Tibial artery (tissue), 4 donors: Measurements from ENCODE around the gene MORC2.
A peak's percentile ranks its signal among the peaks of the same experiment; 100 is the strongest.

ENCODE experiments used
- DNase-seq, 2 donors: peaks; one replicate each; pipeline ENCODE4 v3.0.0-alpha.2; 2019
- H3K27ac ChIP-seq, 2 donors: fragments of 200-600 bp; sonication (generic) in 1 of 2; 1 replicate in 1 of 2; 2 replicates in 1 of 2; pipeline ENCODE4 v1.5.1; 2018 to 2019; ENCODE audit warnings: mild to moderate bottlenecking in 1 of 2
- H3K27me3 ChIP-seq, 2 donors: fragments of 200-600 bp; sonication (generic) in 1 of 2; one replicate each; pipeline versions ENCODE4 v1.5.1 to v1.6.0; 2016 to 2019
- H3K36me3 ChIP-seq, 3 donors: fragments of 200-600 bp; sonication (generic) in 2 of 3; one replicate each; pipeline ENCODE4 v1.5.1; 2016 to 2019; ENCODE audit warnings: mild to moderate bottlenecking in 2 of 3
- H3K4me1 ChIP-seq, 4 donors: fragments of 200-600 bp; sonication (generic) in 2 of 4; 1 replicate in 3 of 4; 2 replicates in 1 of 4; pipeline ENCODE4 v1.5.1; 2016 to 2019
- H3K4me3 ChIP-seq, 2 donors: fragments of 200-600 bp; sonication (generic) in 1 of 2; 1 replicate in 1 of 2; 2 replicates in 1 of 2; pipeline ENCODE4 v1.5.1; 2018 to 2019; ENCODE audit warnings: mild to moderate bottlenecking in 2 of 2
- H3K9me3 ChIP-seq, 3 donors: fragments of 200-600 bp; sonication (generic) in 1 of 3; one replicate each; pipeline ENCODE4 v1.5.1; 2016 to 2019
- CTCF ChIP-seq, 2 experiments: fragments of 200-600 bp in 1 of 2; fragments of 450-650 bp in 1 of 2; IDR thresholded peaks; one replicate each; pipeline ENCODE4 v1.5.1; 2017 to 2019; ENCODE audit warnings: antibody characterized with exemption in 2 of 2, mild to moderate bottlenecking in 1 of 2, moderate library complexity in 1 of 2
- intact Hi-C: fragments of 100-400 bp; cut with DNase I; formaldehyde crosslinking; loops from one replicate; pipeline ENCODE4 v1.15.0; 2023; ENCODE audit warnings: low total_unique reads

The MORC2 gene

GRCh38 chr22:30905696-30906341 is 62.8 kb downstream of the MORC2 start:
- intact Hi-C loops: loop anchor here (10.0 kb wide), 1 partner anchor 291 kb away; no protein-coding TSS in a partner anchor
- Histone ChIP-seq H3K4me3 (no peak overlapping the region), H3K27ac (no peak overlapping the region), H3K27me3 (no peaks in the 10 kb centered on the region), H3K4me1 (no peaks in the 10 kb centered on the region), H3K36me3 (peaks cover 6 to 47% (median 17%) of the 10 kb centered on the region in 3 donors), H3K9me3 (no peaks in the 10 kb centered on the region)
- no peak for TF ChIP-seq CTCF (IDR thresholded peaks at IDR 0.05)
- DNase-seq: peak in 1 of 2 donors; percentile 55

- intact Hi-C loops: loop anchor here (10.0 kb wide), 1 partner anchor 289 kb away; no protein-coding TSS in a partner anchor
- no peaks in the 10 kb centered on the region for H3K27me3 ChIP-seq
- H3K9me3 ChIP-seq: peaks cover 0 to 16% (median 14%) of the 10 kb centered on the region in 3 donors
- H3K27ac ChIP-seq: no peak overlapping the region
- no peak overlapping the region for H3K4me3 ChIP-seq
- no peaks in the 10 kb centered on the region for H3K4me1 ChIP-seq
- DNase-seq: no peak
- no peak for TF ChIP-seq CTCF (IDR thresholded peaks at IDR 0.05)
- peaks cover 8 to 47% (median 26%) of the 10 kb centered on the region in 3 donors for H3K36me3 ChIP-seq
Observed at GRCh38 chr22:30903876-30904460, 64.6 kb downstream of the MORC2 start.

DNA sequence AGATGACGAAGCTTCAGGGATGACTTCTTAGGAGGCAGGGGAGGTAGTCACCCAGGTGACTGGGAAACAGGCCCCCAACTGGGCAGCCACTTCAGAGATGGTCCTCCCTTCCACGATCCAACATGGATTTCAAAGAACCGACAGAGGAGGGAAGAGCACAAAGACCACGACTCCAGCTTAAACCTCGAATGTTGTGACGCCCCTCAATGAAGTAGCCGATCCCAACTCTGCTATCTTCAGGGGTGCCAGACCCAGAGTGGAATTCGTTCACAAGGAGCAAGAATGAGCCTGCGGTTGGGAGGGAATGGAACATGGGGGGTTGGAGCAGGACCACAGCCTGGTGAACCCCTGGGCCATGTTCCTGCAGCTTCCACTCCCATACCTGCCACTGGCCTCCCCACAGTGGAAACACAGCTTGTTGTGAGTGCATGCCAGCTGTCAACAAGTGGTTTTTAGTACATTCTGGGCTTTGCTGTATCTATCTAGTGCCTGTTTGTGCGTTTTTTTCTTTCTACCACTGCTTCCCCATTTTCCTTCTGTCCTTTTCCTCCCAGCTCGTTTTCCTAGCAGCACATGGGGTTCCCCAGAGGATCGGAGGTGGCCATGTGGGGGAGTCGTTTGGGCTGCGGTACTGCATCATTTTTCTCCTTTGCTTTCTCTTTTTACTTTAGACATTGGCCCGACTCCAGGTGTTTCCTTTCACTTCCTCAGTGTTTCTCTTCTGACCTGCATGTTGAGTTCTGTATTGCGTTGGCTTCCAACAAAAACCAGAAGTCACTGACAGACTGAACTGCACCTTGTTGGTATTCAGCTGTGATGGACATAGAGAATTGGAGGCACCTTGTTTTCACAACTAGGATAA is 65.8 kb downstream of the MORC2 start:
- Histone ChIP-seq H3K9me3 (peaks cover 0 to 25% (median 19%) of the 10 kb centered on the region in 3 donors), H3K4me3 (no peak overlapping the region), H3K27me3 (no peaks in the 10 kb centered on the region), H3K4me1 (no peaks in the 10 kb centered on the region), H3K36me3 (peaks cover 6 to 41% (median 32%) of the 10 kb centered on the region in 3 donors), H3K27ac (no peak overlapping the region)
- peak in 1 of 2 donors; percentile 11 for DNase-seq
- no peak for TF ChIP-seq CTCF (IDR thresholded peaks at IDR 0.05)
- intact Hi-C loops: loop anchor here (10.0 kb wide), 1 partner anchor 288 kb away; no protein-coding TSS in a partner anchor

- intact Hi-C loops: no loop called here
- DNase-seq: no peak
- Histone ChIP-seq H3K4me3 (no peak overlapping the region), H3K27me3 (no peaks in the 10 kb centered on the region), H3K4me1 (no peaks in the 10 kb centered on the region), H3K36me3 (peaks cover 7 to 37% (median 8%) of the 10 kb centered on the region in 3 donors), H3K9me3 (peaks cover 0 to 12% (median 9%) of the 10 kb centered on the region in 3 donors), H3K27ac (no peak overlapping the region)
- no peak for TF ChIP-seq CTCF (IDR thresholded peaks at IDR 0.05)
Observed at GRCh38 chr22:30894371-30894740, 74.2 kb downstream of the MORC2 start.

DNA sequence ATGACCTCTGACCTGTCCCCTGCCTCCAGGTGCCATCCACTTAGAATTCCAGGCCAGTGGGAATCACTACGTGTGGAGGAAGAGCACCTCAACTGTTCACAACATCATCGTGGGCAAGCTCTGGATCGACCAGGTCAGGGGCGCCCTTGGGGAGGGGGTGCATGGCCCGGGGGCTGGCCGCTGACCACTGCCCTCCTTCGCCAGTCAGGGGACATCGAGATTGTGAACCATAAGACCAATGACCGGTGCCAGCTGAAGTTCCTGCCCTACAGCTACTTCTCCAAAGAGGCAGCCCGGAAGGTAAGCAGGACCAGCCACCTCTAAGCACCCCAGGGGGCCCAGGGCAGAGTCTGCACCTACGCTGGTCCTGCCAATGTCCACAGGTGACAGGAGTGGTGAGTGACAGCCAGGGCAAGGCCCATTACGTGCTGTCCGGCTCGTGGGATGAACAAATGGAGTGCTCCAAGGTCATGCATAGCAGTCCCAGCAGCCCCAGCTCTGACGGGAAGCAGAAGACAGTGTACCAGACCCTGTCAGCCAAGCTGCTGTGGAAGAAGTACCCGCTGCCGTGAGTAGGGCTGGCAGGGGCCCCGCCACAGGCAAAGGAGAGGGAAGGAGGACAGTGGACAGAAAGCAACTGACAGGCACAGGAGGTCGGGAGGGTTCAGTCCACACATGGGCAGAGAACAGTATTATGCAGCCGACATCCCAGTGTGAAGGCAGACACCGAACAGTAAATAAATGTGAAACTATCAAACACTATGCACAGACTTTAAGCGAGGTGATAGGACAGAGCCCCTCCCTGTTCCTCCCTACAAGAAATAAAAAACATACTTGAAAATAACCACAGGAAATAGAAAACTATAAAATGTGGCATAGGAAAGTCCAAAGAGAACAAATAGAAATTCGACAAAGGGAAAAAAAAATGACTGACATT is 74.9 kb downstream of the MORC2 start:
- H3K4me3 ChIP-seq: no peak overlapping the region
- H3K4me1 ChIP-seq: no peaks in the 10 kb centered on the region
- H3K9me3 ChIP-seq: peaks cover 0 to 6% (median 5%) of the 10 kb centered on the region in 3 donors
- DNase-seq: peak in 1 of 2 donors; percentile 46
- intact Hi-C loops: no loop called here
- no peaks in the 10 kb centered on the region for H3K27me3 ChIP-seq
- no peak overlapping the region for H3K27ac ChIP-seq
- TF ChIP-seq CTCF (IDR thresholded peaks at IDR 0.05): no peak
- H3K36me3 ChIP-seq: peaks cover 3 to 43% (median 7%) of the 10 kb centered on the region in 3 donors
